Middle frontal gyrus (tissue), 1 donor: ENCODE measurements around the gene PBX4.
"Not testable (repeated sequence)": the region's sequence is repeated elsewhere in the genome, so short reads cannot be mapped to it uniquely, and the experiment has no call there.

Source experiments
- DNase-seq: peaks from one replicate; pipeline ENCODE4 v3.0.0-alpha.2; 2015; ENCODE audit warnings: low spot score; ENCODE audit errors: extremely low spot score

The PBX4 gene

DNA sequence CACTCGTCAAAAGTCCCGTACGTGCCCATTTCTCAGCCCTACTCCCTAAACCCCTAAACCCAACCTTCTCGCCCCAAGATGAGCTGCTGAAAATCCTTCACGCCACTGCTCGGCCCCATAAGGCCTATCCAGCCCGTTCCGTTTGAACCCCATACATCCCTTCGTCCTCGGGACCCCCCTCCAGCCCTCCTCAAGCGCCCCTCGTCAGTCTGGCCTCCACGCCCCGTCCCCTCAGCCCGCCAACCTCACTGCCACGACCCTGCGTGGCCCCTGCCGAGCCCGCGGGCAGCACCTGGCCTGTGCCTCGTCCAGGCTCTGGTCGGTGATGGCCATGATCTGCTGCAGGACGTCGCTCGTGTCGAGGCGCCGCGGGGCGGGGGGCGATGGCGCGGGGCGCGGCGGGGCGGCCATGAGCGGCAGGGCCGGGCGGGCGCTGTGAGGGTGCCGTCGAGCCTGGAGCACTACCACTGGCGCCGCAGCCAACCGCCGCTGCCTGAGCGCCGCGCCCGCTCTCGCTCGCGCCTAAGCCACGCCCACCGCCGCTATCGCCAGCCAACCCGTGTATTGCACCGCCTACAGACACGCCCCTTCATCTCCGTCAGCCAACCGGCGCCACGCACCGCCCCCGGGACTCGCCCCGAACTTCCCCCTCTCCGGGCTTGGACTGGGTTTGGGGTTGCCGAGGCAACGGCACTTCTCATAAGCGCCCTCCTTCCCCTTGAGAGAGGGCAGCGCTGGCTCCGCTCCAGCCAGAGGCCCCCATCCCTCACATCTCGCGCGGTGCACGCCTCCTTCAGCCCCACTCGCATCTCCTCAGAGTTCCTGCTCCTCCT is at the start of gene PBX4:
PBX4 (minus strand) TSS at position 469 of the 833 bp plus-strand sequence; CDS start at position 411, 58 bp downstream.
- peak; percentile 82 for DNase-seq

- not testable (repeated sequence) for DNase-seq
Measured at GRCh38 chr19:19665420-19665948, 47.0 kb upstream of the PBX4 start.

DNA sequence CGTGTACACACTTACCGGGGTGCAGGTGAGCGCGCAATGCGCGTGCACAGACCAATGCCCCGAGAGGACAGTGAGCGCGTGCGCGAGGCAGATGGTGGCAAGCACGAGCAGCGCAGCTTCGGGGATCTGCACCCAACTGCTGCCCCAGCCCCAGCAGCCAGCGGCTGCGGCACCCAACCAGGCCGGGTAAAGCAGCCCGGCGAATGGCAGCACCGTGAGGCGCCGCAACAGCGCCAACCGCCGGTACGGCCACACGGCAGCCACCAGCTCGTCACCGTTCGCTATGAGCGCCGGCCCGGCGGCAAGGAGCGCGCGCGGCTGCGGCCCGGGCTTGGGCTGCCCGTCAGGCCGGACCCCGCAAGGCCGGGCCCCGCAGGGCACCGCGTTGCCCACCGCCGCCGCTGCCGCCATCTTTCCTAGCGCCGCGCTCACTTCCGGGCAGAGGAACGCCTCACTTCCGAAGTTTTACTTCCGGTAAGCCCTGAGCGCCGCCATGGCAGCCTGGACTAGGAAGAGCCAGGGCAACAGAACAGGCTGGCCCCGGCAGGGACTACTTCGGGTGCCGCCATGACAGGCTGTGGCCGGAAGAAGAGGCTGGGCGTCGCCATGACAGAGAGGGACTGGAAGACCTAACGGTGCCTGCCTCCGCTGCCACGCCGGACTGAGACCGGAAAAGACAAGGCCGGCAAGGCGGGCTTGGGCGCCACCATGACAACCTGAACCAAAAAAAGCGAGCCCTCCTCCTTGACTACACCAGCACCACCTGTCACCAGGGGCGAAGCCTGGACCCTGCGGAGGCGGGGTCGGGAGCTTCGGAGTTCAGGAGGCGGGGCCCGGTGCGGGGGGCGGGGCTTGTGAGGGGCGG is 45.0 kb upstream of the PBX4 start, which contains the start of gene ATP13A1:
ATP13A1 (minus strand) TSS at position 421 of the 865 bp plus-strand sequence; CDS start at position 411, 10 bp downstream.
- peak; percentile 97 for DNase-seq

DNA sequence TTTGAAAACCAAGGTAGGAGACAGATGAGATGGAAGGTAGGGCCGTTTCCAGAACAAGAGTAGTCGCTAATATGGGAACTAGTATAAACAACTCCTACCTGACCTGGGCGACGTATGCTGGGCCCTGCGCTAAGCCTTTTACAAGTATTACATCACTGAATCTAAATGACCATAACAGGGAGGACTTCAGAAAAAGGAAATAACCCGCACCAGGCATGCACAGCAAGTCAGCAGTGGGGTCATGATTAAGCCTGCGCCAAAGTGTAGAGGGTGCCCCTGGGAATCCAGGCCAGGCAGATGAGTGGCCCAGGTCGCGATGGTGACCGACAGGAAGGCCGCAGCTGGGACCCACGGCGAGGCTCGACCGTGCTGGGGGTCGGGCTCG is 44.4 kb upstream of the PBX4 start:
- DNase-seq = no peak

DNA sequence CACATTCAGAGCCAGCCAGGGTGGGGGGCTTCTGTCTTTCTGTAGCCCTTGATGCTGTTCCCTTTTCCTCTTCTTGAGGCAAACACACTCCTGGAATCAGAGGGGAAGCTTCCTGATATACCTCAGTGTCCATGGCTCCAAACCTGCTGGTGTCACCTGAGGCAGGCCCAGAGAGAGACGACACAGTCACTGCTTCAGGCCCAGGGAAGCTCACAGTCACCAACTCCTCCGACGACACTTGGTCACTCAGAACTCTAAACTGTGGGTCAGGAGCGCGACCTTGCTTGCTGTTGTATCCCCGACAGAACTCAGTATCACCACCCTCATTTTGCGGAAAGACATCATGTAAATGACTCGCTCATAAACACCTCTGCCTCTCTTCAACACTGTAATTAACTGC is 43.9 kb upstream of the PBX4 start:
- DNase-seq = no peak

DNA sequence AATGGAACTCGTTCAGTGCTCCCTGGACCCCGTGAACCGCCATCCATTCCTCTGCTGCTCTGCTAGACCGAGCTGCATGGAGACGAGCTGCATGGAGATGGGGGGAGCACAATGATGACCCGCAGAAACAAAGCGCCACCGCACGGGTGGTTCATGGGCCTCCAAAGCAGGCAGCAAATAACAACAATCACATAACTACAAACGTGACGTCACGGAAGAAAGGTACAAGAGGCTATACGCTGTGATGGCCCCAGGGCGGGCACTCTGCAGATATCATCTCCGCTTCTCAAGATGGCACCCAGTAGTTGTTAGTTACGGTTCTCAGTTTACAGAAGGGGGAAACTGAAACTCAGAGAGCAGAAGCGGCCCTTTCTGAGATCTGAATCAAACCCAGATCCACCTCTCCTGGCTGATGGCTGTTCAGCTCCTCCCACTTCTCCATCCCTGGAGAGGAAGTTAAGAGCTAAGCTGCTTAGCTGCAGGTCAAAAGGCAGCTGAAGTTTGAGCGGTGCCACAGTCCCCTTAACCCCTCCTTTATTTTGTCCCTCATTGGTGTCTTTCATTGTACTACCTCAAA is 43.3 kb upstream of the PBX4 start:
- no peak for DNase-seq

- DNase-seq = no peak
Measured at GRCh38 chr19:19661141-19661674, 42.7 kb upstream of the PBX4 start.

- DNase-seq = no peak
Measured at GRCh38 chr19:19659646-19660245, 41.3 kb upstream of the PBX4 start.

GRCh38 chr19:19657397-19657783 is 38.9 kb upstream of the PBX4 start:
- DNase-seq = peak; percentile 40

GRCh38 chr19:19656451-19657396 is 38.2 kb upstream of the PBX4 start:
- no peak for DNase-seq

GRCh38 chr19:19655641-19656343 is 37.3 kb upstream of the PBX4 start:
- DNase-seq = no peak

GRCh38 chr19:19655051-19655594 is 36.6 kb upstream of the PBX4 start:
- no peak for DNase-seq

GRCh38 chr19:19654441-19654840 is 36.0 kb upstream of the PBX4 start:
- no peak for DNase-seq

DNA sequence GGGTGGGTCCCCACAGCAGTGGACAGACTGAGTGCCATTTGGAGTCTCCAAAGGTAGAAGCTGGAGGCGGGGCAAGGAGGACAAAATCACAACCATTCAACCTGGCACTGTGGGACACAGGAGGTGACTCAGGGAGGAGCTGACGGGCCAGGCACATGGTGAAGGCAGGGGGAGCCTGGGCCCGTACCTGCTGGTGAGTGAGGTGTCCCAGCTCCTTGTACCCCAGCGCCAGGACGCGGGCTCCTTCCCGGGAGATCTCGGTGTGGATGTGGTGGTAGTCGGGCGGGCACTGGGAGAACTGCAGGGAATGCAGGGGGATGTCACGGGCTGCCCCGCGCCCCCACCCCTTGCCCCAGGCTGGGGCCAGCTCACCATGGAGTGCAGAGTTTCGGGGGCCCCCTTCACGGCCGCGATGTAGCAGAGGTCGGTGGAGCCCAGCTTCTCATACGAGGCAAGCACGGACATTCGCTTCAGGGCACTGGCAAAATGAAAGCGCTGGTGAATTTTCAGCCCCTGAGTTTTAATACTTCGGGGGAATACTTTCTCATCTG is 35.2 kb upstream of the PBX4 start:
- DNase-seq = no peak

DNA sequence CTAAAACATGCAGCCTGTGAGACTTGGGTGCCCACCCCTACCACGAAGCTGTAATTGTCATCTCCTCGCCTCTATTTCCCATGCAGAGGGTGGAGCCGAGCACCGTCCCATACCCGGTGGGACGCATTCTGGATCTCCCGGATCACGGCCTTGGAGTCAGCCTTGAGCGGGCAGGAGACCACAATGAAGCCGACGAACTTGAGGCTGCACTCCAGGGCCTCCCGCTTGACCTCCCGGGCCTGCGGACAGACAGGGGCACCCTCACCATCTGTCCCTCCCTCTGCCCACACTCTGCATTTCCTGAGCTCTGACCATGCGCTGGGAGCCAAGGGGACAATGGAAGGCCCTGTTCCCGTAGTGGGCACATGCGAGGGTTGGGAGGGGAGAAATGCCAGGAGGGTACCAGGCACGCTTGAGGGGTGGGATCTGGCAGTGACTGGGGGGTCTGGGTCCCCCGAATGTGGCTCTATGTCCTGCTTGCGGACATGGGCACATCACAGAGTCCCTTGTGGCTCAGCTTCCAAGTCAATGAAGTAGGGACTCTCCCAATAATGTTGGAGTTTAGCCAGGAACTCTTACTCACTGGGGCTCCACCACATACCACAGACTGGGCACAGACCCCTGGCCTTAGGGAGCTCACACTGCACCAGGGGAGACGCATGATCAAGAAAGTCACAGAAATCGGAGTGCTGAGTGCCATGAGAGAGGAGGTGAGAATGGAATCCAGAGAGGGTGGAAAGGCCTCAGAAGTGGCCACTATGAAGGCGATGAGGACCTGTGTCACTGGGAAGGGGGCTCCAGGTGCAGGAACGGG is 34.2 kb upstream of the PBX4 start:
- no peak for DNase-seq

DNA sequence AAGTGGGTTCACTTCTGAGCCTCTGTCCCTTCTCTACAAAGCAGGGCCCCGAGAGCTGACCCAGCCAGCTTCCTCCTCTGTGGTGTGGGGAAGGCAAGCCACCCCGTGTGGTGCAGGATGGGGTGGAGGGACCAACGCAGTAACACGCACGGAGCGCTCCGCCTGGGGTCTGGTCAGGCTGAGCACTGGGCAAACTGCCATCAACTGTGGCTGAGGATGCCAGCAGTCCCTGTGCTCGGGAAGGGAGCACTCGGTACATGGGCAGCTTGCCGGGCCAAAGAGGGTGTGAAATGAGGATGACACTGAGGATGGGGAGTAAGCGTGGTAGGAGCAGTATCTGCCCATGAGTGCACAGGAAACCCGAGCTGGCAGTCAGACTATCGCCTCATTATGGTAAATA is 32.6 kb upstream of the PBX4 start:
- DNase-seq = no peak

GRCh38 chr19:19650331-19650730 is 31.8 kb upstream of the PBX4 start:
- no peak for DNase-seq

GRCh38 chr19:19649580-19649995 is 31.1 kb upstream of the PBX4 start:
- DNase-seq = no peak
